Breast epithelium (tissue), 3 donors: Measurements from ENCODE around the gene IL15.

ENCODE experiments used
- POLR2A ChIP-seq: fragments of 450-650 bp; IDR thresholded peaks from one replicate; pipeline ENCODE4 v1.6.1; 2016; ENCODE audit warnings: antibody characterized with exemption, mild to moderate bottlenecking, moderate library complexity
- POLR2AphosphoS5 ChIP-seq, 3 donors: sonication (generic); formaldehyde crosslinking; IDR thresholded peaks; one replicate each; pipeline ENCODE4 v1.6.1; 2017; ENCODE audit warnings: antibody characterized with exemption in 3 of 3
- TF ChIP-seq, protein P1 (sequence below), 3 donors: fragments of 450-650 bp; IDR thresholded peaks; one replicate each; pipeline ENCODE4 v1.5.1; 2016 to 2017; ENCODE audit warnings: antibody characterized with exemption in 3 of 3, mild to moderate bottlenecking in 3 of 3, moderate library complexity in 3 of 3

- TF ChIP-seq POLR2A = no peak
- TF ChIP-seq, protein P1, sequence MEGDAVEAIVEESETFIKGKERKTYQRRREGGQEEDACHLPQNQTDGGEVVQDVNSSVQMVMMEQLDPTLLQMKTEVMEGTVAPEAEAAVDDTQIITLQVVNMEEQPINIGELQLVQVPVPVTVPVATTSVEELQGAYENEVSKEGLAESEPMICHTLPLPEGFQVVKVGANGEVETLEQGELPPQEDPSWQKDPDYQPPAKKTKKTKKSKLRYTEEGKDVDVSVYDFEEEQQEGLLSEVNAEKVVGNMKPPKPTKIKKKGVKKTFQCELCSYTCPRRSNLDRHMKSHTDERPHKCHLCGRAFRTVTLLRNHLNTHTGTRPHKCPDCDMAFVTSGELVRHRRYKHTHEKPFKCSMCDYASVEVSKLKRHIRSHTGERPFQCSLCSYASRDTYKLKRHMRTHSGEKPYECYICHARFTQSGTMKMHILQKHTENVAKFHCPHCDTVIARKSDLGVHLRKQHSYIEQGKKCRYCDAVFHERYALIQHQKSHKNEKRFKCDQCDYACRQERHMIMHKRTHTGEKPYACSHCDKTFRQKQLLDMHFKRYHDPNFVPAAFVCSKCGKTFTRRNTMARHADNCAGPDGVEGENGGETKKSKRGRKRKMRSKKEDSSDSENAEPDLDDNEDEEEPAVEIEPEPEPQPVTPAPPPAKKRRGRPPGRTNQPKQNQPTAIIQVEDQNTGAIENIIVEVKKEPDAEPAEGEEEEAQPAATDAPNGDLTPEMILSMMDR (IDR thresholded peaks at IDR 0.05) = no peak
- no peak for TF ChIP-seq POLR2AphosphoS5 (IDR thresholded peaks at IDR 0.05)
Measured at GRCh38 chr4:141609243-141609642, 27.1 kb upstream of the IL15 start.
